Endothelial cell of umbilical vein (primary cell): ENCODE results near the gene RELN. TPM values are rescaled to one million over a fixed set of nuclear protein-coding genes. Genes with fewer than 3 reads are reported as not detected.

Experiments
- BruUV-seq: library from RNA; stranded (reverse); fragments of 400-500 nt; replicated peaks from 2 replicates; lab custom pipeline; 2021; lab: Mats Ljungman, UMichigan
- CTCF ChIA-PET: fragments of 300-600, 350-600 bp; sonication (Branson Sonifier 250); formaldehyde crosslinking; loops from one replicate; lab custom pipeline; 2021; ENCODE audit warnings: antibody characterized with exemption, inconsistent platforms; lab: Charles Lee
- POLR2A ChIA-PET: fragments of 300-600, 350-600 bp; sonication (Branson Sonifier 250); formaldehyde crosslinking; loops from one replicate; lab custom pipeline; 2021; ENCODE audit warnings: antibody characterized with exemption, inconsistent platforms; lab: Charles Lee
- DNase-seq: peaks from one replicate; pipeline ENCODE4 v3.0.0-alpha.2; 2011; ENCODE audit warnings: low read depth, low spot score
- FAIRE-seq: peaks from 2 replicates; lab custom pipeline; 2011; peaks lifted over from hg19 to GRCh38; lab: Jason Lieb, UNC
- H2AFZ ChIP-seq: 2 replicates; pipeline ENCODE4 v1.6.0; 2012; ENCODE audit warnings: low read depth, low read length, control low read depth, inconsistent platforms
- H3K27ac ChIP-seq: 2 replicates; pipeline ENCODE4 v1.5.1; 2011; ENCODE audit warnings: low read depth, mild to moderate bottlenecking, control low read depth, low read length, moderate library complexity; ENCODE audit not compliant: insufficient read depth
- H3K27me3 ChIP-seq, 2 experiments: 2 replicates each; pipeline versions ENCODE4 v1.6.0 to v1.6.1; 2011; ENCODE audit warnings: low read length in 2 of 2, mixed read lengths in 1 of 2; ENCODE audit not compliant: control insufficient read depth in 2 of 2, insufficient read depth in 2 of 2
- H3K36me3 ChIP-seq, 2 experiments: 2 replicates in 1 of 2; 3 replicates in 1 of 2; pipeline ENCODE4 v1.5.1; 2011; ENCODE audit warnings: low read length in 2 of 2, mild to moderate bottlenecking in 1 of 2, moderate library complexity in 1 of 2; ENCODE audit not compliant: control insufficient read depth in 2 of 2, insufficient read depth in 2 of 2; ENCODE audit errors: extremely low read depth in 1 of 2
- H3K4me1 ChIP-seq: 3 replicates; pipeline ENCODE4 v1.5.1; 2011; ENCODE audit warnings: mild to moderate bottlenecking, low read length; ENCODE audit not compliant: control insufficient read depth, insufficient read depth; ENCODE audit errors: extremely low read depth
- H3K4me2 ChIP-seq: 2 replicates; pipeline ENCODE4 v1.6.1; 2011; ENCODE audit warnings: low read length, control low read depth, mixed read lengths; ENCODE audit not compliant: insufficient read depth
- H3K4me3 ChIP-seq, 3 experiments: fragments of 200-600 bp in 1 of 3; sonication (generic), shearing (Covaris generic) in 1 of 3; replicated peaks in 1 of 3; 2 replicates each; pipeline ENCODE4 v1.5.1; 2011 to 2016; ENCODE audit warnings: control low read depth in 3 of 3, low read length in 3 of 3, mild to moderate bottlenecking in 2 of 3, inconsistent platforms in 1 of 3, low read depth in 1 of 3, moderate library complexity in 1 of 3; ENCODE audit not compliant: insufficient read depth in 1 of 3
- H3K79me2 ChIP-seq: 2 replicates; pipeline ENCODE4 v1.6.0; 2012; ENCODE audit warnings: low read length, inconsistent platforms; ENCODE audit not compliant: control insufficient read depth, insufficient read depth
- H3K9ac ChIP-seq: replicated peaks from 2 replicates; pipeline ENCODE3; 2011; ENCODE audit warnings: low read length, control low read depth; ENCODE audit not compliant: insufficient read depth; ENCODE audit errors: extremely low read depth
- H3K9me1 ChIP-seq: replicated peaks from 3 replicates; pipeline ENCODE4 v1.6.0; 2011; ENCODE audit warnings: mild to moderate bottlenecking, low read length; ENCODE audit not compliant: control insufficient read depth, insufficient read depth; ENCODE audit errors: extremely low read depth
- H3K9me3 ChIP-seq: replicated peaks from 2 replicates; pipeline ENCODE4 v1.5.1; 2012; ENCODE audit warnings: low read length, inconsistent platforms; ENCODE audit not compliant: control insufficient read depth, insufficient read depth
- H4K20me1 ChIP-seq: replicated peaks from 2 replicates; pipeline ENCODE3; 2011; ENCODE audit warnings: mild to moderate bottlenecking, low read length; ENCODE audit not compliant: control insufficient read depth, insufficient read depth; ENCODE audit errors: extremely low read depth
- EZH2 ChIP-seq: IDR thresholded peaks from 2 replicates; pipeline ENCODE4 v1.6.1; 2012; ENCODE audit warnings: borderline replicate concordance, low read depth, mild to moderate bottlenecking, moderate library complexity, low read length, inconsistent platforms; ENCODE audit not compliant: severe bottlenecking
- FOS ChIP-seq: IDR thresholded peaks from 2 replicates; pipeline ENCODE4 v1.6.1; 2011; ENCODE audit warnings: mild to moderate bottlenecking, low read length, moderate library complexity, borderline replicate concordance; ENCODE audit not compliant: insufficient read depth
- GATA2 ChIP-seq: IDR thresholded peaks from 2 replicates; pipeline ENCODE4 v1.7.0; 2011; ENCODE audit warnings: low read depth, mild to moderate bottlenecking, moderate library complexity, mixed read lengths, low read length; ENCODE audit not compliant: insufficient read length, insufficient read depth
- JUN ChIP-seq: IDR thresholded peaks from 2 replicates; pipeline ENCODE4 v1.6.1; 2011; ENCODE audit warnings: borderline replicate concordance, low read depth; ENCODE audit not compliant: insufficient read length, insufficient read depth
- MAX ChIP-seq: IDR thresholded peaks from 2 replicates; pipeline ENCODE4 v1.6.1; 2011; ENCODE audit not compliant: insufficient read depth, insufficient read length
- MYC ChIP-seq: IDR thresholded peaks from one replicate; pipeline ENCODE4 v1.6.1; 2011; ENCODE audit warnings: mild to moderate bottlenecking, low read depth, low read length
- POLR2A ChIP-seq: IDR thresholded peaks from 2 replicates; pipeline ENCODE4 v1.6.1; 2012; ENCODE audit warnings: low read depth, mild to moderate bottlenecking, control low read depth, low read length
- POLR2AphosphoS5 ChIP-seq: IDR thresholded peaks from 2 replicates; pipeline ENCODE4 v1.6.1; 2012; ENCODE audit warnings: low read depth, mild to moderate bottlenecking, control low read depth, low read length, moderate library complexity; ENCODE audit not compliant: insufficient read depth
- dilution Hi-C: fragments of 300-500 bp; cut with MboI; formaldehyde crosslinking; loops from one replicate; pipeline ENCODE4 v1.15.0; 2019; ENCODE audit warnings: low sequenced_read_pairs; ENCODE audit not compliant: extremely low pct_ligation_motif_present
- intact Hi-C: fragments of 100-400 bp; cut with micrococcal nuclease; formaldehyde crosslinking; loops from one replicate; pipeline ENCODE4 v1.10.0; 2022
- polyA plus RNA-seq, 4 experiments: library from polyadenylated mRNA; depleted of rRNA in 3 of 4; stranded (reverse) in 3 of 4; unstranded in 1 of 4; fragments of >200 nt; gene quantifications; 2 replicates each; pipeline versions ENCODE4 v1.2.1 to v1.2.3, GENCODE V29; 2011 to 2012; ENCODE audit warnings: missing spikeins in 1 of 4
- total RNA-seq: library from RNA; stranded (reverse); gene quantifications from 2 replicates; pipeline ENCODE4 v1.2.3, GENCODE V29; 2021
- TF ChIP-seq, protein P1 (sequence below), 2 donors: IDR thresholded peaks; 1 replicate in 1 of 2; 2 replicates in 1 of 2; pipeline ENCODE4 v1.5.1; 2011; ENCODE audit warnings: low read length in 2 of 2, mild to moderate bottlenecking in 2 of 2, moderate library complexity in 2 of 2, control low read depth in 1 of 2, inconsistent platforms in 1 of 2, low read depth in 1 of 2; ENCODE audit not compliant: insufficient read depth in 1 of 2; ENCODE audit errors: extremely low read depth in 1 of 2

The RELN gene
- total and polyA plus RNA-seq, 2 donors (not counting 3 experiments of a cell fraction or from before 2014, with no cell fraction given), result 0.15 to 0.22 TPM

DNA sequence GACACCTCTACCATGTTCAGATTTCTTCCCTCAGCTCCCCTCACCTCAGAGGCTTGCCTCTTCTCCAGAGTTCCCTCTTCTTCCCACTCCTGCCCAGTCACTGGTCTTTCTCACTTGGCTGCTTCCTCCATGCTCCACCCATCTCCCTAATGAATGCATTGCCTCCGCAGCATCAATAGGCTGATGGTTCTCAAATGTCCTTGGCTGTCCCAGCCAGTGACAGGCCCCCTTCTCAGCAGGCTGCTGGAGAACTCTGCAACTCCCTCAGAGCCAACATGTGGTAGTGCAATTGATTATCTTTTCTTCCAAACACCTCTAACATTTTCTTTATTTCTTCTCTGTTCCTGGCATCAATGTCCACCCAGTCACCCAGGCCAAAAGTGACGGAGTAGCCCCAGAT, 218.2 kb downstream of the RELN start:
- Histone ChIP-seq H3K79me2 (no peaks in the 10 kb centered on the region), H3K9me1 (no peaks in the 10 kb centered on the region), H3K27ac (no peak overlapping the region), H3K4me2 (no peak overlapping the region), H3K36me3 (no peaks in the 10 kb centered on the region), H3K4me1 (no peaks in the 10 kb centered on the region), H3K27me3 (peaks cover 0 to 4% of the 10 kb centered on the region in 2 experiments), H2AFZ (no peak overlapping the region), H4K20me1 (no peaks in the 10 kb centered on the region), H3K9ac (no peak overlapping the region), H3K9me3 (no peaks in the 10 kb centered on the region), H3K4me3 (no peak overlapping the region)
- FAIRE-seq, result no peak
- CTCF ChIA-PET, result no interaction called here
- no TSS peak for BruUV-seq
- dilution Hi-C loops, result no loop called here
- no peak for TF ChIP-seq GATA2
- no peak for TF ChIP-seq POLR2A
- no peak for TF ChIP-seq JUN
- no peak for TF ChIP-seq MAX
- TF ChIP-seq MYC, result no peak
- TF ChIP-seq FOS, result no peak
- no peak for TF ChIP-seq POLR2AphosphoS5
- TF ChIP-seq, protein P1, sequence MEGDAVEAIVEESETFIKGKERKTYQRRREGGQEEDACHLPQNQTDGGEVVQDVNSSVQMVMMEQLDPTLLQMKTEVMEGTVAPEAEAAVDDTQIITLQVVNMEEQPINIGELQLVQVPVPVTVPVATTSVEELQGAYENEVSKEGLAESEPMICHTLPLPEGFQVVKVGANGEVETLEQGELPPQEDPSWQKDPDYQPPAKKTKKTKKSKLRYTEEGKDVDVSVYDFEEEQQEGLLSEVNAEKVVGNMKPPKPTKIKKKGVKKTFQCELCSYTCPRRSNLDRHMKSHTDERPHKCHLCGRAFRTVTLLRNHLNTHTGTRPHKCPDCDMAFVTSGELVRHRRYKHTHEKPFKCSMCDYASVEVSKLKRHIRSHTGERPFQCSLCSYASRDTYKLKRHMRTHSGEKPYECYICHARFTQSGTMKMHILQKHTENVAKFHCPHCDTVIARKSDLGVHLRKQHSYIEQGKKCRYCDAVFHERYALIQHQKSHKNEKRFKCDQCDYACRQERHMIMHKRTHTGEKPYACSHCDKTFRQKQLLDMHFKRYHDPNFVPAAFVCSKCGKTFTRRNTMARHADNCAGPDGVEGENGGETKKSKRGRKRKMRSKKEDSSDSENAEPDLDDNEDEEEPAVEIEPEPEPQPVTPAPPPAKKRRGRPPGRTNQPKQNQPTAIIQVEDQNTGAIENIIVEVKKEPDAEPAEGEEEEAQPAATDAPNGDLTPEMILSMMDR (IDR thresholded peaks at IDR 0.05; ENCODE audit: extremely low read depth in 1 of 2, insufficient read depth in 1 of 2, low read depth in 1 of 2, low read length in 2 of 2), result no peak
- no peak for TF ChIP-seq EZH2
- intact Hi-C loops, result no loop called here
- no peak for DNase-seq
- POLR2A ChIA-PET, result no interaction called here
